HepG2 (cell line): ENCODE results near the gene HIPK2. TPM values are rescaled to one million over a fixed set of nuclear protein-coding genes. Genes with fewer than 3 reads are reported as not detected.
A peak's percentile ranks its signal among the peaks of the same experiment; 100 is the strongest.

Source experiments
- CBFB ChIP-seq: sonication (generic); formaldehyde crosslinking; IDR thresholded peaks from 2 replicates; pipeline ENCODE4 v1.4.0; 2020; ENCODE audit warnings: missing genetic modification reagents
- EHMT2 ChIP-seq: fragments of 200-600 bp; sonication (generic); IDR thresholded peaks from 2 replicates; pipeline ENCODE4 v1.7.0; 2017; ENCODE audit warnings: antibody characterized with exemption, low read depth, low read length, borderline replicate concordance
- IKZF4 ChIP-seq: sonication (generic); formaldehyde crosslinking; IDR thresholded peaks from 2 replicates; pipeline ENCODE4 v1.5.1; 2020; ENCODE audit warnings: borderline replicate concordance, mild to moderate bottlenecking, low read depth, missing genetic modification reagents; ENCODE audit errors: not compliant biosample characterization
- MAFK ChIP-seq, 2 experiments: IDR thresholded peaks in 1 of 2; conservative IDR thresholded peaks in 1 of 2; 2 replicates each; pipeline ENCODE4 v1.6.1; 2011; ENCODE audit warnings: improper control_type of control experiment in 2 of 2, low read length in 2 of 2
- MTERF4 ChIP-seq: sonication (generic); formaldehyde crosslinking; IDR thresholded peaks from 2 replicates; pipeline ENCODE4 v1.8.0; 2023; ENCODE audit warnings: mild to moderate bottlenecking, missing genetic modification reagents
- NR2F1 ChIP-seq, 2 experiments: fragments of 450-650 bp in 1 of 2; formaldehyde crosslinking in 1 of 2; IDR thresholded peaks; 2 replicates each; pipeline versions ENCODE4 v1.5.0 to v1.6.1; 2016 to 2020; ENCODE audit warnings: mild to moderate bottlenecking in 1 of 2, missing compliant biosample characterization in 1 of 2, missing genetic modification reagents in 1 of 2, moderate library complexity in 1 of 2
- NR2F6 ChIP-seq, 2 experiments: IDR thresholded peaks; 2 replicates each; pipeline ENCODE4 v1.6.1; 2016; ENCODE audit warnings: antibody characterized with exemption in 1 of 2, mild to moderate bottlenecking in 1 of 2
- PCBP1 ChIP-seq: fragments of 200-400 bp; formaldehyde crosslinking; IDR thresholded peaks from 2 replicates; pipeline ENCODE4 v1.6.1; 2017; ENCODE audit warnings: mild to moderate bottlenecking, low read depth, low read length, borderline replicate concordance
- RARA ChIP-seq: IDR thresholded peaks from 2 replicates; pipeline ENCODE4 v1.6.1; 2016; ENCODE audit warnings: missing genetic modification reagents, missing compliant biosample characterization
- THRA ChIP-seq: sonication (generic); formaldehyde crosslinking; IDR thresholded peaks from 2 replicates; pipeline ENCODE4 v1.4.0; 2020; ENCODE audit warnings: missing genetic modification reagents, borderline replicate concordance
- TRIM24 ChIP-seq: sonication (generic); formaldehyde crosslinking; IDR thresholded peaks from 2 replicates; pipeline ENCODE4 v1.8.0; 2022; ENCODE audit warnings: mild to moderate bottlenecking, missing genetic modification reagents
- ZMAT5 ChIP-seq: sonication (generic); formaldehyde crosslinking; IDR thresholded peaks from 2 replicates; pipeline ENCODE4 v1.5.0; 2020; ENCODE audit warnings: mild to moderate bottlenecking, low read depth, missing genetic modification reagents, borderline replicate concordance
- ZNF234 ChIP-seq: sonication (generic); formaldehyde crosslinking; conservative IDR thresholded peaks from 2 replicates; pipeline ENCODE4 v1.5.1; 2020; ENCODE audit warnings: mild to moderate bottlenecking, missing genetic modification reagents
- ZNF335 ChIP-seq: sonication (generic); formaldehyde crosslinking; IDR thresholded peaks from 2 replicates; pipeline ENCODE4 v1.4.0; 2020; ENCODE audit warnings: missing genetic modification reagents
- ZNF619 ChIP-seq: sonication (generic); formaldehyde crosslinking; IDR thresholded peaks from 2 replicates; pipeline ENCODE4 v1.4.0; 2020; ENCODE audit warnings: mild to moderate bottlenecking, missing genetic modification reagents
- ZNF660 ChIP-seq: sonication (generic); formaldehyde crosslinking; IDR thresholded peaks from 2 replicates; pipeline ENCODE4 v1.5.1; 2020; ENCODE audit warnings: mild to moderate bottlenecking, low read depth, missing genetic modification reagents, borderline replicate concordance
- ZNF772 ChIP-seq: sonication (generic); formaldehyde crosslinking; IDR thresholded peaks from 2 replicates; pipeline ENCODE4 v1.5.0; 2020; ENCODE audit warnings: mild to moderate bottlenecking, missing genetic modification reagents
- ZNF850 ChIP-seq: sonication (generic); formaldehyde crosslinking; conservative IDR thresholded peaks from 2 replicates; pipeline ENCODE4 v1.9.0; 2021; ENCODE audit warnings: mild to moderate bottlenecking, missing genetic modification reagents
- ZNF891 ChIP-seq: sonication (generic); formaldehyde crosslinking; IDR thresholded peaks from 2 replicates; pipeline ENCODE4 v1.5.0; 2020; ENCODE audit warnings: mild to moderate bottlenecking, missing genetic modification reagents
- polyA plus RNA-seq, 8 experiments: library from polyadenylated mRNA; depleted of rRNA in 3 of 8; stranded (reverse) in 7 of 8; unstranded in 1 of 8; fragments of >200 nt; fragmentation: Illumina TruSeq in 4 of 8; extraction: Trizol in 4 of 8; gene quantifications; 2 replicates each; pipeline versions ENCODE4 v1.2.1 to v1.2.3, GENCODE V29; 2011 to 2016; ENCODE audit warnings: low read depth in 4 of 8, missing spikeins in 1 of 8, mixed read lengths in 1 of 8; ENCODE audit not compliant: insufficient read depth in 1 of 8
- total RNA-seq, 5 experiments: library from RNA; depleted of rRNA; stranded (reverse); fragments of >200 nt; fragmentation: Illumina TruSeq; extraction: Trizol; gene quantifications; 2 replicates each; pipeline ENCODE4 v1.2.3, GENCODE V29; 2016; ENCODE audit warnings: low read depth in 1 of 5
- TF ChIP-seq, protein P1 (sequence below): sonication (generic); formaldehyde crosslinking; IDR thresholded peaks from 2 replicates; pipeline ENCODE4 v1.4.0; 2020; ENCODE audit warnings: mild to moderate bottlenecking, missing genetic modification reagents
- TF ChIP-seq, protein P2 (sequence below): sonication (generic); formaldehyde crosslinking; IDR thresholded peaks from 2 replicates; pipeline ENCODE4 v1.8.0; 2022; ENCODE audit warnings: mild to moderate bottlenecking, missing genetic modification reagents, moderate library complexity
- TF ChIP-seq, protein P3 (sequence below): sonication (generic); formaldehyde crosslinking; IDR thresholded peaks from 2 replicates; pipeline ENCODE4 v1.5.1; 2020; ENCODE audit warnings: missing genetic modification reagents, mild to moderate bottlenecking, borderline replicate concordance

The HIPK2 gene
- total and polyA plus RNA-seq, 2 of the 13 experiments (the other 11 are each of a cell fraction or from before 2014, with no cell fraction given), result 14.4 to 20.2 TPM

- TF ChIP-seq ZNF660 (CRISPR knock-in tag) (no peak), ZNF234 (no peak), THRA (CRISPR knock-in tag) (no peak), ZNF891 (CRISPR knock-in tag) (no peak), ZNF619 (no peak), ZMAT5 (CRISPR knock-in tag) (no peak), NR2F6 (IDR thresholded peaks at IDR 0.05) (no peak), NR2F6 (CRISPR knock-in tag; IDR thresholded peaks at IDR 0.05) (peak; percentile 67), ZNF850 (no peak), MAFK (conservative IDR thresholded peaks at IDR 0.05 in 1 of 2, IDR thresholded peaks at IDR 0.05 in 1 of 2; ENCODE audit: low read length in 2 of 2) (no peak), TRIM24 (CRISPR knock-in tag) (no peak), MTERF4 (no peak), IKZF4 (no peak), RARA (CRISPR knock-in tag) (peak; percentile 31; the same call in 1 of the 2 replicates), NR2F1 (CRISPR knock-in tag; IDR thresholded peaks at IDR 0.05) (peak; percentile 39 to 57; a peak in 2 of 4 replicates), ZNF772 (0 out of 2 replicates have a peak, but pooled peaks have one; percentile 27), ZNF335 (CRISPR knock-in tag) (no peak), EHMT2 (0 out of 2 replicates have a peak, but pooled peaks have one; percentile 13), CBFB (CRISPR knock-in tag) (no peak), PCBP1 (no peak)
- TF ChIP-seq, protein P1, sequence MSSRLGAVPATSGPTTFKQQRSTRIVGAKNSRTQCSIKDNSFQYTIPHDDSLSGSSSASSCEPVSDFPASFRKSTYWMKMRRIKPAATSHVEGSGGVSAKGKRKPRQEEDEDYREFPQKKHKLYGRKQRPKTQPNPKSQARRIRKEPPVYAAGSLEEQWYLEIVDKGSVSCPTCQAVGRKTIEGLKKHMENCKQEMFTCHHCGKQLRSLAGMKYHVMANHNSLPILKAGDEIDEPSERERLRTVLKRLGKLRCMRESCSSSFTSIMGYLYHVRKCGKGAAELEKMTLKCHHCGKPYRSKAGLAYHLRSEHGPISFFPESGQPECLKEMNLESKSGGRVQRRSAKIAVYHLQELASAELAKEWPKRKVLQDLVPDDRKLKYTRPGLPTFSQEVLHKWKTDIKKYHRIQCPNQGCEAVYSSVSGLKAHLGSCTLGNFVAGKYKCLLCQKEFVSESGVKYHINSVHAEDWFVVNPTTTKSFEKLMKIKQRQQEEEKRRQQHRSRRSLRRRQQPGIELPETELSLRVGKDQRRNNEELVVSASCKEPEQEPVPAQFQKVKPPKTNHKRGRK, result no peak
- TF ChIP-seq, protein P2, sequence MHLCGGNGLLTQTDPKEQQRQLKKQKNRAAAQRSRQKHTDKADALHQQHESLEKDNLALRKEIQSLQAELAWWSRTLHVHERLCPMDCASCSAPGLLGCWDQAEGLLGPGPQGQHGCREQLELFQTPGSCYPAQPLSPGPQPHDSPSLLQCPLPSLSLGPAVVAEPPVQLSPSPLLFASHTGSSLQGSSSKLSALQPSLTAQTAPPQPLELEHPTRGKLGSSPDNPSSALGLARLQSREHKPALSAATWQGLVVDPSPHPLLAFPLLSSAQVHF (CRISPR knock-in tag), result no peak
- TF ChIP-seq, protein P3, sequence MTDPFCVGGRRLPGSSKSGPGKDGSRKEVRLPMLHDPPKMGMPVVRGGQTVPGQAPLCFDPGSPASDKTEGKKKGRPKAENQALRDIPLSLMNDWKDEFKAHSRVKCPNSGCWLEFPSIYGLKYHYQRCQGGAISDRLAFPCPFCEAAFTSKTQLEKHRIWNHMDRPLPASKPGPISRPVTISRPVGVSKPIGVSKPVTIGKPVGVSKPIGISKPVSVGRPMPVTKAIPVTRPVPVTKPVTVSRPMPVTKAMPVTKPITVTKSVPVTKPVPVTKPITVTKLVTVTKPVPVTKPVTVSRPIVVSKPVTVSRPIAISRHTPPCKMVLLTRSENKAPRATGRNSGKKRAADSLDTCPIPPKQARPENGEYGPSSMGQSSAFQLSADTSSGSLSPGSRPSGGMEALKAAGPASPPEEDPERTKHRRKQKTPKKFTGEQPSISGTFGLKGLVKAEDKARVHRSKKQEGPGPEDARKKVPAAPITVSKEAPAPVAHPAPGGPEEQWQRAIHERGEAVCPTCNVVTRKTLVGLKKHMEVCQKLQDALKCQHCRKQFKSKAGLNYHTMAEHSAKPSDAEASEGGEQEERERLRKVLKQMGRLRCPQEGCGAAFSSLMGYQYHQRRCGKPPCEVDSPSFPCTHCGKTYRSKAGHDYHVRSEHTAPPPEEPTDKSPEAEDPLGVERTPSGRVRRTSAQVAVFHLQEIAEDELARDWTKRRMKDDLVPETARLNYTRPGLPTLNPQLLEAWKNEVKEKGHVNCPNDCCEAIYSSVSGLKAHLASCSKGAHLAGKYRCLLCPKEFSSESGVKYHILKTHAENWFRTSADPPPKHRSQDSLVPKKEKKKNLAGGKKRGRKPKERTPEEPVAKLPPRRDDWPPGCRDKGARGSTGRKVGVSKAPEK (CRISPR knock-in tag), result no peak
Observed at GRCh38 chr7:139807009-139807408, 29.2 kb upstream of the HIPK2 start (continued).
